ENCODE data around the gene P2RY6.
A peak's percentile ranks its signal among the peaks of the same experiment; 100 is the strongest.

P2RY6 gene

GRCh38 chr11:73281201-73281741, 9.1 kb downstream of the P2RY6 start:
- no peak for DNase-seq

GRCh38 chr11:73281796-73282660, 9.9 kb downstream of the P2RY6 start:
- no peak for DNase-seq

DNA sequence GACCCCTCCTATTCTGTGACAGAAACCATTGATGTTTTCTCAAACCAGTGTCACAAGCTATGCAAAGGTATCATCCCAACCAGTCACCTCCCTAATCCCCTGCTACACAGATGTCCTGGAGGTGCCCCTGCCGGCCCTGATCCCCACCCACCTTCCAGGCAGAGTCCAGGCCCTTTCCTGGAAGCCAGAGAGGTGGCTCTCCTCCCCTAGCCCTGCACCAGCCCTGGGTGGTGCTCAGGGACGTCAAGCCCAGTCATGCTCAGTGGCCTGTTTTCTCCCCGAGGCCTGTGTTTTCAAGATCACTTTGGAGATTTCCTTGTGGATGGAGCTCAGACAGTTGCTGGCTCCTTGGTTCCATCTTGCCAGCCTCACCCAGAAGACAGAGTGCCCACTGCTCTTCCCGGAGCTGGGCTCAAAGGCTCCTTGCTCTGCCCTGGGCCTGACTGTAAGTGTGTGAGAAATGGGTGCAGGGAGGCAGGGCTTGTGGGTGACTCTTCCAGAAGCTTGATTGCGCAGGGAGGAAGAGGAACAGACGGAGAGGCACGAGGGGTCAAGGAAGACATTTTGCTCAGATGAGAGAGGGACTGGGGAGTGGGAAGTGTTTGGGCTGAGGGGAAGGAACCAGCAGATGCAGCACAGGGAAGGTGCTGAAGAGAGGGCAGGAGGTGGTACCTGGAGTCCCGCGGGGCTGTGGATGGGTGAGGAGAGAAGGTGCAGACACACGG, 11.3 kb downstream of the P2RY6 start:
- no peak for DNase-seq

GRCh38 chr11:73284106-73284505, 12.0 kb downstream of the P2RY6 start:
- no peak for DNase-seq

DNA sequence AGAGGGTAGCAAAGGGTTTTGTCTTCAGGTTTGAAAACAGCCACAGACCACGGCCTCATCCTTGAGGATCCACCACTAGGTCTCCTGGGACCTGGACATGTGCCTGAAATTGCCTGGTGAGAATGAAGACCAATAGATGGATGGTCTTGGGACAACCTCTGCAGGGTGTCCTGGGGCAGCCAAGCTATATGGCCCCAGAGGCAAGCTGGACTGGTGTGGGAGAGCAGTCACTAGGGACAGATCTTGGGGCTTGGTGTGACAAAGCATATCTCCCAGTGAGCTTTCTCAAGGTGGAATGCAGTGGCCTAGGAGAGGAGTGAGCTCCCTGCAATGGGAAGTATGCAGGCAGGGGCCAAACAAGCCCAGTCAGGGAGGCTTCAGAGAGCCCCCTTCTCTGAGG, 13.6 kb downstream of the P2RY6 start:
- DNase-seq: no peak

- DNase-seq: no peak
Observed at GRCh38 chr11:73286240-73286810, 14.2 kb downstream of the P2RY6 start.

GRCh38 chr11:73287400-73288101, 15.4 kb downstream of the P2RY6 start:
- no peak for DNase-seq

DNA sequence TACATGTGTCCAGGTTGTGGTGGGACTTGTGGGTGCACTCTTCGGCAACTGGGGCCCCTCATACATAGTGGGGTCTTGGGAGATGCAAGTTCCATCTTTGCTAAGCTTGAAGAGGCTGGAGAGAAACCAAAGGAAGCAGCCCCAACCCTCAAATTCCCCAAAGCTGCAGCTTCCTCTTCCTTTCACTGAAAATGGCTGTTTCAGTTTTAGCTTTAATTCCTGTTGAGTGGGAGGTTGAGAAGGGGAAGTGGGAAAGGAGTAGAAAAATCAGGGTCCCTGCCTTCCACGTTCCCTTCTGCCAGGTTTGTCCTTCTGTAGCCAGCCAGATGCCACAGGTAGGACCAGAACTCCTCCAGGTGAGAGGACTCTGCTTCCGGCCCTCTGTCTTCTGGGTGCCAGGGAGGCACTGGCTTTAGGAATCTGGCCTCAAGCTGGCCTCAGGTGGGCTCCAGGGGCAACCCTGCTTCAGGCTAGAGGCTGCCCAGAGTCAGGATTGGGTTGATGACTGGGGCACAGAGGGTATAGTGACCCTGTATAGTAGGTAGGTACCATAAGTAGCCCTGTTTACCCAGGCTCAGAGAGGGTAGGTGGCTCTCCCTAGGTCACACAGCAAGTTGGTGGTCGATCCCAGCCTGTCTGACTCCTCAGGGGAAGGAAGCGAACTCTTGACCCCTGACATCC, 16.2 kb downstream of the P2RY6 start:
- DNase-seq: peak in 1 of 14 donors; percentile 11

GRCh38 chr11:73288873-73289707, 17.0 kb downstream of the P2RY6 start:
- DNase-seq: peak in 10 of 14 donors; percentile 25 to 78 (median 62)

DNA sequence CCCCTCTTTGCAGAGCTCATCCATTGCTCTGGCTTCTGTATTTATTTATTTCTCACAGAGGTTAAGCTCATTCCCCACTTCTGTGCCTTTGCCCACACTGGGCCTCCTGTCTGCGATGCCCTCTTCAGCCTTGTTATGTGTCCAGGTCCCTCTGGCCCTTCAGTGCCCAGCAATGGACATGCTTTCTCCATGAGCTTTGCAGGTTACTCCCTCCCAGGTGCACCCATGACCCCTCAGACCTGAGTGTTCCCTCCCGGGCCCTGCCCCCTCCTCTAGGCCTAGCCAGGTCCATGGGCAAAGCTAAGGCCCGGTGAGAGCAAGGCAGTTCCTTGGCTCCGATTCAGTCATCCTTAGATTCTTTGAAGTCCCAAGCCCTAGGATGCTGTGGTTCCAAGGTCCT, 18.4 kb downstream of the P2RY6 start:
- no peak for DNase-seq

- DNase-seq: no peak
Observed at GRCh38 chr11:73291196-73291595, 19.1 kb downstream of the P2RY6 start.

DNA sequence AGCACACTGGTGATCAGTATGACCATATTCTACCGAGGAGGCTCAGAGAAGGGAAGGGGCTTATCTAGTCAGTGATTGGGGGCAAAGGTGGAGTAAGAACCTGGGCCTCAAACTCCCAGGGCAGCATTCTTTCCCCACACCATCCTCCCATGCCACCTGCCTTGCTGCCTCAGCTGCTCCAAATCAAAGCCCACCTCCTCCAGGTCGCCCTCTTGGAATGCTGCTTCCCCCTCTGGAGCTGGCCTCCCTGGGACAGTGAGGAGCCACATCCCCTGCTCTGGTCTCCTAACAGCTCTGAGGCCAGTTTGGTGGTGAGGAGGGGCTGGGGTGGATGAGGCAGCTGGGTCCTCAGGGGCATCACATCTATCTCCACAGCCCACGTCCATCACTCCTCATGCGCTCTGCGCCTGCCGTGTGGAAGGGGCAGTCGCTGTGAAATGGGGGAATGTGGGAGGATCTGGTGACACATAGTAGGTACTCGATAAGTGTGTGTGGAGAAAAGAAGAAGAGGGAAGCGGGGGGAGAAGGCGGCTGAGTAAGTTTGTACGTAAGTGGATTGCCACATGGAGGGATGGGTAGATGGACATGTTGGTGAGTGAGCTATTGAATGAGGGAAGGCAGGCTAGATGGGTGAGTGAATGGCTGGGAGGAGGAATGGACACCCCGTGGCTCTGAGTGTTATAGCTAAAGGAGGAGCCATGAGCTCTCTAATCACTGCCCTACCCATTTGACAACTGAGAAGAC, 19.8 kb downstream of the P2RY6 start:
- DNase-seq: no peak

GRCh38 chr11:73292525-73292894, 20.4 kb downstream of the P2RY6 start:
- peak in 1 of 14 donors; percentile 50 for DNase-seq

DNA sequence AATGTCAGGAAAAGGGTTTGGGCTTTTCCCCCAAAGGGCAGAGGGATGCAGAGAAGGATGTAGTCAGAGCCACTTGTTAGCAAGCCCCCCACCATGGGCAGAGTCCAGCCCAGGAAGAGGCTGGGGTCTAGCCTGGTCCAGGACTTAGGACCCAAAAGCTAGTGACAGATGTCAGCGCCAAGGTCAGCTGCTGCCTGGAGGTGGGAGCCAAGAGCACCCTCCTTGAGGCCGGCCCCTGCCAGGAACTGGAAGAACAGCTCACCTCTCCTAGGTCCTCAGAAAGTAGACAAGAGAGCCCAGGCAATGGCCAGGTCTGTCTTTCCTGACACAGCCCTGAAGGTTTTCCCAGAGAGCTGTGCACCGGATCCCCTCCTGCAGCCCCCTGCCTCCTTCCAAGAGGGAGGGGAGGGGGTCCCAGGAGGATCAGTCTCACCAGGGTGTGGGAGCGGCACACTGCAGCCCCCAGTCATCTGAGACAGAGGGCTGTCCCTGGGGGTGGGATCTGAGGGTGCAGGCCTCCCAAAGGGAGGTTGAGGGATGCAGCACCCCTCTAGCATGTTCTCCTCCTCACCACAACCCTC, 21.3 kb downstream of the P2RY6 start:
- no peak for DNase-seq

- no peak for DNase-seq
Observed at GRCh38 chr11:73294604-73295003, 22.5 kb downstream of the P2RY6 start.

DNA sequence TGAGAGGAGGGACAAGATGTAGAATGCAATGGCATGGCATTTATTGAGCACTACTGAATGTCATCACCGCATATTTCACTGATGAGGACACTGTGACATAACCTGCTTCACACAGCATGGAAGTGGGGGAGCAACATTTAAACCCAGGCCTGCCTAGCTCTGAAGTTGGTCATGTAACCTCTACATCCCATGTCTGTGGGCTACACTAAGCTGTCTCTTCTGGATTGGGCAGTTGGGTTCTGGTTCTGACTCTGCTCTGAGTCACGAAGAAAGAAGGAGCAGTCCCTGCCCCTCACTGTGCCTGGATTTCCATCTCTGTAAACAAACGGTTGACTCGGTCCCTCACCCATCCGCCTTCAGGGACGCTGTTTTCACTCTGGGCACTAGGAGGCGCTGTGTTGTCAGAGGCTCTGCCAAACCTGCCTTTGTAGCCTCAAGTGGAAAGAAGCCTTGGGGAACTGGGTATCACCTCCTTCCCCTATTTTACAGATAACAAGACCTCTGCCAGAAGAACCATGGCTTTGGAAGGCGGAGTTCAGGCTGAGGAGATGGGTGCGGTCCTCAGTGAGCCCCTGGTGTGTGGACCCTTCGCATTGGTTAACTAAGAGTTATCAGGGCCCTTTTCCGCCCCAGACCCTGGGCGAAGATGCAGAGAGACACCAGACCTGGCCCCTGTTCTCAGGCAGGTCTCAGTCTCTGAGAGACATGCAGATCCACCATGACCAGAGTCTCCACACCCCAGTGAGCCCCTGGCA, 23.3 kb downstream of the P2RY6 start:
- DNase-seq: peak in 5 of 14 donors; percentile 21 to 43 (median 37)

DNA sequence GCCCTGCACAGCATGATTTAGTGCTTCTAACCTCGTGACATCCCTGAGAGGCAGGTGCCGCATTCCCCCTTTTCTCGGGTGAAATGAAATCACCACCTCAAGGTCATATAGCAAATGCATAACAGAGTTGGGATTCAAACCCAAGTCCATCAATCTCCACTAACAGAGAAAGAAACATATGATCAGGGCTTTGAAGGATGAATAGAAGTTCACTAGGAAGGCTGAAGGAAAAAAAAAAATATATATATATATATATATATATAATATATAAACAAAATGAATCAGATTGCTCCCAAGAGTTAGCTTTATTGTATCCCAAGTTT, 23.8 kb downstream of the P2RY6 start:
- DNase-seq: no peak

- no peak for DNase-seq
Observed at GRCh38 chr11:73296501-73297230, 24.5 kb downstream of the P2RY6 start.

GRCh38 chr11:73297231-73297590, 25.1 kb downstream of the P2RY6 start:
- no peak for DNase-seq

Data from C1 segment of cervical spinal cord (tissue), 14 donors.